ENCODE results near the gene CEBPA. TPM values are rescaled to one million over a fixed set of nuclear protein-coding genes. Genes with fewer than 3 reads are reported as not detected.

Gene CEBPA
- 12.0 TPM for total RNA-seq

DNA sequence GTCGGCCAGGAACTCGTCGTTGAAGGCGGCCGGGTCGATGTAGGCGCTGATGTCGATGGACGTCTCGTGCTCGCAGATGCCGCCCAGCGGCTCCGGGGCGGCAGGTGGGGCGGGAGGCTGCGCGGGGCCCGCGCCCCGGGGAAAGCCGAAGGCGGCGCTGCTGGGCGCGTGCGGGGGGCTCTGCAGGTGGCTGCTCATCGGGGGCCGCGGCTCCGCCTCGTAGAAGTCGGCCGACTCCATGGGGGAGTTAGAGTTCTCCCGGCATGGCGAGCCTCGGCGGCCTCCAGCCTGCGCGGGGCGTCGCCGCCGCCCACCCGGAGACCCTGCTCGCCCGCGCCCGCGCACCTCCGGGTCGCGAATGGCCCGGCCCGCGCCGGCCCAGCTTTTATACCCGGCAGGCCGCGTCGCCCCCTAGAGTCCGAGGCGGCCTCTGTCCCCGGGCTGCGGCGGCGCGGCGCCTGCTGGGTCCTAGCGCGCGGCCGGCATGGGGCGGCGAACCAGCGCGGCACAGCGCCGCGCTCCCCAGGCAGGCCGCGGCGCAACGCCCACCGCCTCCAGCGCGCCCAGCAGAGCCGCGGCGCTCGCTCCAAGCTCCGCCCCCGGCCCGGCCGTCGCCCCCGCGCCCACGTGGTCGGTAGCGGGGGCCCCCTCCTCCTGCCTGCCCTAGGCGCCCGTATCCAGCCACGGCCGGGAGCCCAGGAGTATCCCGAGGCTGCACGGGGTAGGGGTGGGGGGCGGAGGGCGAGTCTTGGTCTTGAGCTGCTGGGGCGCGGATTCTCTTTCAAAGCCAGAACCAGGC, at the start of gene CEBPA:
CEBPA (minus strand) TSS at position 360 of the 799 bp plus-strand sequence; CDS start at position 240, 120 bp downstream.

Other genes with a start within 250 kb of the CEBPA start
- 22.0 TPM for gene RHPN2, start 237.6 kb downstream of the CEBPA start, total RNA-seq
- gene GPATCH1, start 221.4 kb downstream of the CEBPA start, total RNA-seq, result 10.4 TPM
- gene WDR88, start 170.4 kb downstream of the CEBPA start, total RNA-seq, result 0.18 TPM
- gene LRP3, start 108.2 kb downstream of the CEBPA start, total RNA-seq, result 33.0 TPM
- gene SLC7A10, start 76.7 kb downstream of the CEBPA start, total RNA-seq, result 3.0 TPM
- gene CEBPG, start 71.2 kb upstream of the CEBPA start, total RNA-seq, result 12.8 TPM
- gene PEPD, start 219.3 kb upstream of the CEBPA start, total RNA-seq, result 78.5 TPM